GM18526 (cell line): ENCODE measurements around the gene SHROOM4.

Source experiments
- POLR2A ChIP-seq: IDR thresholded peaks from 3 replicates; pipeline ENCODE4 v1.6.1; 2011; ENCODE audit not compliant: insufficient read length; ENCODE audit errors: extremely low read depth

The SHROOM4 gene

DNA sequence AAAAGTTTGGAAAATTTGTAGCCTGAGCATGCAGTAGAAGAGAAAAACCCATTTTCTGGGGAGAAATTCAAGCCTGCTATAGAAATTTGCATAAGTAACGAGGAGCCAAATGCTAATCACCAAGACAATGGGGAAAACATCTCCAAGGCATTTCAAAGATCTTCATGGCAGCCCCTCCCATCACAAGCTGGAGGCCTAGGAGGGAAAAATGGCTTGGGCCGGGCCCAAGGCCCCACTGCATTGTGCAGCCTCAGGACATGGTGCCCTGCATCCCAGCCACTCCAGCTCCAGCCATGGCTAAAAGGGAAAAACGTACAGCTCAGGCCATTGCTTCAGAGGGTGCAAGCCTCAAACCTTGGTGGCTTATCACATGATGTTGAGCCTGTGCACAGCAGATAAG is 87.7 kb downstream of the SHROOM4 start:
- no peak for TF ChIP-seq POLR2A

DNA sequence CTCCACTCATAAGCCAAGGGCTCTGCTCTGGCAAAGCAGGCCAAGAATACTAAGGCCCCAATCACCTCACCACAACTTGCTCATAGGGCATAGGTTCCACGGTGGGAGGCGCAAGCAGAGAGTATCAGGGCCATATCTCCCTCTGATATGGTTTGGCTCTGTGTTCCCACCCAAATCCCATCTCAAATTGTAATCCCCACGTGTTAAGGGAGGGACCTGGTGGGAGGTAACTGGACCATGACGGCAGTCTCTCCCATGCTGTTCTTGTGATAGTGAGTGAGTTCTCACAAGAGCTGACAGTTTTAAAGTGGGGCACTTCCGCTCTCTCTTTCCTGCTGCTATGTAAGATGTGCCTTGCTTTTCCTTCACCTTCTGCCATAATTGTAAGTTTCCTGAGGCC is 88.7 kb downstream of the SHROOM4 start:
- TF ChIP-seq POLR2A = no peak

DNA sequence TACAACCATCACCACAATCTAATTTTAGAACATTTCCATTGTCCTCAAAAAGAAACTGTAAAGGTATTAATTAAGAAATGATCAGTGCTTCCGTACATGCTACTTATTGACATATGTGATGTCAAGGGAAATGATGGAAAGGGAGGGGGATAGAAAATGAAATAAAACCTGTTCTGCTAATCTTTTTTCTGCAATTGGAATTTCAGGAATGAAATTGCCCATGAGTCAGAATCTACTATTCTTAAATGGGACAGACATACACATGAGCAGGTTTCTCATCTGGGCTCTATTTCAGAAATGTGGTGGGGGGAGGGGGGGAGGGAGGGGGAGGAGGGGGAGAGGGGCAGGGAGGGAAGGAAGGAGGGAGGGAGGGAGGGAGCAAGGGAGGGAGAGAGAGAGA is 91.0 kb downstream of the SHROOM4 start:
- TF ChIP-seq POLR2A = no peak

DNA sequence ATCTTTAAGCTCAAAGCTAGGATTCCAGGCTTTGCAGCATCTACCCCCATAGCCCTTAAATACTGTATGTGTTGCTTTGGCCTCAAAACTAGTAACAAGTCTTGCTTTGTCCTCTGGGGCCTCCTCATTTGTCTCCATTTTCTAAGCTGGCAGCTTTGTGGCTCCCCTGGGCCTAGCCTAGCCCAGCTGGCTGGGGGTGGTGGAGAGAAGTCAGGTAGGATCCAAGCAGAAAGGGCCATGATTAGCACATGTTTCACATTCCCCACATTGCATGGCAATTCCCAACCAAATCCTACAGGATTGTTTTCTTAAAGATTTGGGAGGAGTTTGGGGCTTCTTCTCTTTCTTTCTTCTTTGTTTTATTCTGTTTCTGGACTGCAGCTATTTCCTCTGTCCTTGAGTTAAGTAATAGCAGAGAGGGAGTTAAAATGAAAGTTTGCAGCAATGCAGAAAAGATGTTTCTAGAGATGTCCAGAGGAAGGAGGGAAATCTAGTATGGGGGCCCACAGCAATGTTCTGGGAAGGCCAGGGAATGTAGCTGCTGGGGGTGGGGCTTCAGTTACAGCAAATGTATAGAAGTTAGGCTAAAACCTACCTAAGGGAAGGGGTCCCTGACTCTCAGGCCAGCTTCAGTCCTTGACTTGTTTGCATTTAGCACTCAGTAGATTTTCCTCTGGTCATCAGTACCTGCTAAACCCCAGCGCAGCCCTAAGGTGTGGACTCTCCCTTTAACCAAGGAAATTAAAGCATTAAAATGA is 92.1 kb downstream of the SHROOM4 start:
- no peak for TF ChIP-seq POLR2A

DNA sequence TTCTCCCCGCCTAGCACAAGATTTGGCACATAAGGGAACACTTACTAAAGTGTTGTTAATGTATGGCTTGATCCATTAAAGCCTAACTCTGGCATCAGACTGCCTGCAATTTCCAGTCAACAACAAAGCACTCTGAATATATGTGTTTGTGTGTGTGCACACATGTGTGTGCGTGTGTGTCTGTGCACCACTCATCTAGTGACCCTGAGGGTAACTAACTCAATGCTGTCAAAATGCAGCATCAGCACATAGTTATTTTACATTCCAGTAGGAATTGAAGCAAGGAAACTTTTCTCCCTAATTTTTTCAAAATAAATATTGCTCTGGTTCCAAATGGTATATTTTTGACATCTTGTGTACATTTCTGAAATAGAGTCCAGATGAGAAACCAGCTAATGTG is 94.4 kb downstream of the SHROOM4 start:
- TF ChIP-seq POLR2A = no peak

DNA sequence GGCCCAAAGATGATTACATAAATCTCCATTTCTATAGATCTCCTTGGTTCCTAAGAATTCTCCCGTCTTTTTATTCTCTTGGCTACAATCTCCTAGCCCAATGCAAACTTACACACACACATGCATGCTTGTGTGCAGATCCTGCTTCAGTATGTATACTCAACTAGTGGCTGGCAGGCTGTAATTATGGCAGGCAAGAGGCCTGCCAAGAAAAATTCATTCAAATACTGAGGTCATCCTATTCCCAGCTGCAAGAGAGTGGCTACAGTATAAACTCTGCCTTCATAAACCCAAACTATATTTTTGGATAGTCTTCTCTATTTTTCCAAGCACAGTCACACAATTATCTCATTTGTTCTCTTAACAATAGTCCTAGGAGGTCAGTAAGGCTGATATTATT is 95.2 kb downstream of the SHROOM4 start:
- no peak for TF ChIP-seq POLR2A

DNA sequence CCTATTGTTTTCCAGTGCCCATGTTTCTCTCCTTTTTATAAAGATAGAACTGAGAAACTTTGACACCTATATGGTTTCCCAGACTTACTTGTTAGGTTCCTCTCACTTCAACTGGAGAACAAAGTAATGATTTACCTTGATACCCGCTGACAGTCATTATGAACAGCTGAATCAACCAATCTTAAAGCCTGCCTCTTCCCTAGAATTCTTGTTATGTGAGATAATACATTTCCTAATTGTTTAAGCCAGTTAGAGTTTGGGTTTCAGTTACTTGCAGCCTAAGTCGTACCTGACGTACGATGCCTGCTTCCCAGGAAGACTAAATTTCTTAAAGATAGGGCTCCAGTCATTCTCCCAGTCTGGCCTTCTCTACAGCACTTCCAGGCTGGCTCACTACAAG is 97.3 kb downstream of the SHROOM4 start:
- TF ChIP-seq POLR2A = no peak

DNA sequence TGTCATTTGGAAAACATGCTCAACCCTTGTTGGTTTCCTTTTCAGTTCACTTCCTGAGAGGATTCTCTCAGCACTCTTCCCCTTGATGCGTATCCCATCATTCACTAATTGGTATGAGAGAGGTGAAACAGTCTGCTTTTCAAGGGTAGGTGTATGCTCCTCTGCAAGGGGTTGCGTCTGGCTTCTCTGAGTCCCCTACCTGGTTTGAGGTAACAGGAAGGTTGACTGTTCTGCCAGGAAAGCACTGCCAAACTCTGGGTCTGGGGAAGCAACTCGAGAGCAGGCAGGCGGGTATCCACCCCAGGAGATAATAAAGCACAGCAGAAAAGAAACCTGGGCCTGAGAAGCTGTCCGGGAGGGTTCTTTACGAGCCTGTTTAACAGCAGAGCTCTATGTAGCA is 101.2 kb downstream of the SHROOM4 start:
- no peak for TF ChIP-seq POLR2A

DNA sequence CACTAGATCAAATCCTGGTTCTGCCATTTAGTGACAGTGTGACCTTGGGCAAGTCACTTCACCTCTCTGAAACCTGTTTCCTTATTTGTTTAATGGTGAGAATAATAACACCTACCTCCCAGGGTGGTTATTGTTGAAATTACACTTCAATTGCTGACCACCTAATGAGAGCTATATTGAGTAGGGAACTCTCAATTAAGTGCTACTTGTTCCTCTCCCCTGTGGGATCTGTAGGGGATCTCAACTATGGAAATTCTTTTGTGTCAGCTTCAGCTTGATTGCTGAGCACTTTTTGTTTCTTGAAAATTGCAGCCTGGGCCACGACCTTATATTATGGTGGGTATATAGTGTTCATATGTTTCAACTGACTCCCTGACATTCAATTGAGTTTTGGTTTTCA is 102.1 kb downstream of the SHROOM4 start:
- TF ChIP-seq POLR2A = no peak

DNA sequence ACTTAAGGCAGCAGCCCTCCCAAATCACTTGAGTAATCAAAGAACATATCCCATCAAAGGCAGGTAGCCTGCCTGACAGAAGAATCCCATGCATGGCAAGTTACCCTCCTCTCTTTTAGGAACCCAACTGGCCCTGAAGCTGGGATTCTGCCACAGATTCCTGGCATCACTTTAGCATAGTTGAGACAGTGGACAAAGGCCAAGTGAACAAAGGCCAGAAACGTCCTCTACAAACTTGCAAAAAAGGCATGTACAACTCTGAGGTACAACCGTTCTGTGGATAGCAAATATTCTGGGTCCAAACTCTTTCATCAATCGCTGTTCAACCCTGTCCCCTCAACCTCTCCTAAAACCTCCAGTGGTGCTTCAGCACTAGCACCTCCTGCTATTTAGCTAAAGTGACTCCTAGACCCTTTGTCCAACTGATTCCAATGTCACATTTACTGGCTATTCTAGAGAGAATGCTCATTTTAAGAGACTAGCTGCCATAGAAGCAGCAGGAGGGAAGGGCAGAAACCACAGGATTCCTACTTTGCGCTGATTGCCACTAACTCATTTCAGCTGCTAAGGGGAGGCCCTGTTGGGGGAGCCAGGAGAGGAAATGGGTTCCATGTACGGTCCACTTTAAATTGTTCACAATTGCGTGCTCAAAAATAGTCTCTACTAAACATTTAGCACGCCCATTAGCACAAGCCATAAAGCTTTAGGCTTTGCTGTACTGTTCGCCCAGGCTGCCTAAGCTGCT is 105.9 kb downstream of the SHROOM4 start:
- no peak for TF ChIP-seq POLR2A

DNA sequence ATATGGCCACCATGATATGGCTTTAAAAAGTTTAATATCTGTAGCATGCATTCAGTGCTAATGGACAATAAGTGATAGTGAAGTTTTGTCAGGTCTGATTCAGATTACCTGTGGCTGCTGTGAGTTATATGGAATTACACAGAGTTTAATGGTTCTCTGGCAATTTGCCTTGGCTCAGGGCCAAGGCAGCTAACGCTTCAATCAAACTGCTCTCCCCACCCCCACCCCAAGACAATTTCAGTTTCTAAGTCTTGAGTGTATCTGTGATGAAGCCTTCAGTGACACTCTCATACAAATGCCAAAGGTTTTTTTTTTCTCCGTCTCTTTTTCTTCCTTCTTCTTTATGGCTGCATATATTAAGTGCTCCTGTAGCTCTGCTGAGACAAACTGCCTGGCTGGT is 106.6 kb downstream of the SHROOM4 start:
- no peak for TF ChIP-seq POLR2A

DNA sequence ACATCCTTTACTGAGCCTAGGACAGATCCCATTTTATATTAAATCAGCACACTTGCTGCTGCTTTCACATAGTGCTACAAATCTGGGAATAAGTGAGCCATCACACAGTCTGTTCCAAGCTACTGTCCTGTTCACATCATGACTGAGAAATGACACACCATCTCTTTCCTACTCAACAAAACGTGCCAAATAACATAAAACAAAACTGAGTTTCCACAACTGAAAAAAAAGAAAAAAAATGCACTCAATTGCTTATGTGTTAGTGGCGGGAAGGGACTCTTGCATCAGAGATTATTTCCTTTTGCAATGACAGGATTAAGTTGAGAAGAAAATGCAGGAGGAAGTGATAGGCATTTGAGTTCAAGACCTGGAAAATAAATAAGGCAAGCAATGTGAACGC is 109.0 kb downstream of the SHROOM4 start:
- no peak for TF ChIP-seq POLR2A

DNA sequence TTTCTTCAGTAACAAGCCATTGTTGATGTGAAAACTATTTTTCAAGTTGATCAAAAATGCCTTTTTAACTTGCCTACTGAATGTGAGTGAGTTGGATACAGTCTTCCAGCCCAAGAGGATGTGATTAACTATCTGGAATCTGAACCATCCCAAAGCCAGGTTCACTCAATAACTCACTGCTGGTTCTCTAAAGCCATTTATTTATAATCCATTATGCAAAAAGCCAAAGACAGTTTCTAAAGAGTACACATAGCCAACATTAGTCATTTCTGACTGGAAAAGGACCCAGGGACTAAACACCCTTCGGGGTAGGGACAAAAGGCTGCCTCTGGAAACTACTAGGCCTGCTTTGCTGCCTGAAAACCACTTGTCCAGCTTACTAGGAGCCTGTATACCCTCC is 109.6 kb downstream of the SHROOM4 start:
- TF ChIP-seq POLR2A = no peak

DNA sequence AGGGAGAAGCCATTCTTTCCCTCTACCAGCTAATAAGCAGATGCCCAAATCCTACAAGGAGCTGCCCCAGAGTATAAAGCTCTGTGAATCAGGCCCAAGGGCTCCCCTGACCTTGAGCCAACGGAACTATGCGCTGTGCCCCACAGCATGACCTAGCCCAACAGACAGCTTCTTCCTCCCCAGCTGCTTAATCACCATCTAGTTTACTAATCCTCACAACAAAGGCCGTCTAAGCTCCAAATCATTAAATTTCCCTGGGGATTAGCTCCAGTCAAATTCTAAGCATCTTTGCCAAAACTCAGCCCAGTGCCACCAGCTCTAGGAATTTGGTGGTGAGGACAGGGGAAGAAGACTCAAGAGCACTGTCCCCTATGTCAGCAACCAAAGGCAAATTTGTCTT is 113.1 kb downstream of the SHROOM4 start:
- TF ChIP-seq POLR2A = no peak

DNA sequence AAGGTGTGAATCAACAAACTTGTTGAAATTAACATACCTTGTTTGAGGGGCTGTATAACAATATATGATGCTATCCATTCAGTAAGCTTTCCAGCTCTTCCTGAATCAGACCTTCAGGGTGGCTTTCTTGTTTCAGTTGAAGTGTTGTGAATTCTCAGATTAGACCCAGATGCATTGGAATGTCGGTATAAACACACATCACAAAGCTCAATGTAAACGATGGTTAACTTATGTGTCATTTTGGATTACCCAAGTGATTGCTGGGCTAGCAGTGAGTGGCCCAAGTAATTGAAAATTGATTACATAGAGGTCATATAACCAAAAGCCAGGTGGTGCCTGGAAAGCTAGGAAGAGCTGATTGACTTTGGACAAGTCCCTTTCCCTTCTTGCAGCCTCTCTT is 115.0 kb downstream of the SHROOM4 start:
- TF ChIP-seq POLR2A = no peak

DNA sequence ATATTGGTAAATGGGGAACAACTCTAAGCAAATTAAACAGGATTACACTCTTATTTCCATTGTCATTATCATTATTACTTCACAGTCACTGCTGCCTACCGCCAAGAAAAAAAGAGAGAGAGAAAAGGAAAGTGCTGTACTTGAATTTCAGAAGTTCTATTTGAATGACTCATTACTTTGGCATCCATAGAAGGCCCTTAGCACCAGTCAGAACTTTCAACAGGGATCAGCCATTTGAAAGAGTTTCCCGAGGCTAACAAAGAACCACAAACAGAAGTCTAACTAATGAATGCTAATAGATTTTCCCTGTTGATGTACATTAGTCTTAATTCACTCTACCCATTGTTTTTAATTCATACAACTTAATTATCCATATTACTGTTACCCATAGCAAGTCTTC is 116.3 kb downstream of the SHROOM4 start:
- no peak for TF ChIP-seq POLR2A

DNA sequence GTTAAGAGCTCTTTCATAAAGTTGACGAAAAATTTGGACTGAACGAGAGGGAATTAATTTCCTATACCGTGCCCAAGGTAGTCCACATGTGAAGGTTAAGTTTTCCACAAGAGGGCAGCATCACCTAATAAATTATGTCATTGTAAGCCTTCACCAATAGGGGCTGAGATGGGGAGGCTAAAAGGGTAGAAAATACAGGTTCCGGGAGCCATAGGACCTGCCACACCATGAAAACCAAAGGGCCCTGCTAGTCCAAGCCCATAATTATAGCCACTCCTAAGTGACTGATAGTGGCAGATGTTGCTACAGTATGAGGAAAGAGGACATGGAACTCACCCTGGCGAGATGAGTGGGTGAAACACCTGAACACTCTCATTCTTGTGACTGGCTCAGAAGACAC is 122.2 kb downstream of the SHROOM4 start:
- TF ChIP-seq POLR2A = no peak
